K562 (cell line): ENCODE measurements around the gene PHACTR3. TPM values are rescaled to one million over a fixed set of nuclear protein-coding genes. Genes with fewer than 3 reads are reported as not detected.

Experiments used
- ATAC-seq: fragments of 200-7000 bp; cut with Tn5 transposase; 3 replicates; pipeline ENCODE4 v1.9.1; 2020; ENCODE audit warnings: moderate library complexity
- BruUV-seq: library from RNA; stranded (reverse); fragments of 400-500 nt; replicated peaks from 2 replicates; lab custom pipeline; 2021; lab: Mats Ljungman, UMichigan
- CTCF ChIA-PET: fragments of 300-600 bp; formaldehyde crosslinking; extraction: SDS; loops from one replicate; lab custom pipeline; 2021; ENCODE audit warnings: low intra/inter-chr PET ratio; lab: Yijun Ruan, JAX
- POLR2A ChIA-PET: fragments of 300-600, 350-650 bp; sonication (Branson Sonifier 250); formaldehyde crosslinking; extraction: SDS; loops from one replicate; lab custom pipeline; 2021; ENCODE audit warnings: antibody characterized with exemption, inconsistent platforms; lab: Yijun Ruan, JAX
- DNase-seq, 4 experiments: peaks; one replicate each; pipeline versions ENCODE4 v3.0.0 to v3.0.0-alpha.2; 2011 to 2018; ENCODE audit warnings: low spot score in 3 of 4, mixed read lengths in 3 of 4; ENCODE audit errors: extremely low read depth in 1 of 4
- FAIRE-seq: peaks from 2 replicates; lab custom pipeline; 2011; peaks lifted over from hg19 to GRCh38; lab: Jason Lieb, UNC
- H2AFZ ChIP-seq: 2 replicates; pipeline ENCODE4 v1.6.0; 2011; ENCODE audit warnings: low read depth, low read length, control low read depth, inconsistent platforms
- H3K27ac ChIP-seq: fragments of 200-600 bp; 3 replicates; pipeline ENCODE4 v1.8.0; 2011; ENCODE audit warnings: low read depth, mild to moderate bottlenecking, control low read depth, inconsistent platforms, low read length, moderate library complexity, mixed read lengths; ENCODE audit errors: extremely low read depth
- H3K27me3 ChIP-seq, 2 experiments: fragments of 300-600 bp in 1 of 2; 2 replicates in 1 of 2; 3 replicates in 1 of 2; pipeline versions ENCODE4 v1.6.0 to v1.8.0; 2011; ENCODE audit warnings: inconsistent platforms in 2 of 2, low read length in 2 of 2, mild to moderate bottlenecking in 1 of 2, mixed read lengths in 1 of 2, moderate library complexity in 1 of 2; ENCODE audit not compliant: control insufficient read depth in 2 of 2, insufficient read depth in 2 of 2
- H3K36me3 ChIP-seq: fragments of 300-600 bp; 3 replicates; pipeline ENCODE4 v1.8.0; 2011; ENCODE audit warnings: mild to moderate bottlenecking, low read length, inconsistent platforms; ENCODE audit not compliant: control insufficient read depth, insufficient read depth
- H3K4me1 ChIP-seq, 2 experiments: fragments of 200-600 bp in 1 of 2; replicated peaks in 1 of 2; 2 replicates in 1 of 2; 3 replicates in 1 of 2; pipeline versions ENCODE4 v1.5.1 to v1.8.0; 2011; ENCODE audit warnings: inconsistent platforms in 2 of 2, low read length in 2 of 2, mild to moderate bottlenecking in 1 of 2, mixed read lengths in 1 of 2, moderate library complexity in 1 of 2; ENCODE audit not compliant: control insufficient read depth in 2 of 2, insufficient read depth in 2 of 2
- H3K4me2 ChIP-seq: 2 replicates; pipeline ENCODE4 v1.6.1; 2011; ENCODE audit warnings: low read length, control low read depth, inconsistent platforms, mixed read lengths; ENCODE audit not compliant: insufficient read depth
- H3K4me3 ChIP-seq: fragments of 200-600 bp; sonication (generic), shearing (Covaris generic); 2 replicates; pipeline ENCODE4 v1.5.1; 2016; ENCODE audit warnings: control low read depth, inconsistent platforms
- H3K79me2 ChIP-seq: fragments of 200-600 bp; 3 replicates; pipeline ENCODE4 v1.8.0; 2011; ENCODE audit warnings: low read length, inconsistent platforms; ENCODE audit not compliant: control insufficient read depth, insufficient read depth
- H3K9ac ChIP-seq, 2 experiments: 2 replicates each; pipeline versions ENCODE4 v1.6.0 to v1.6.1; 2011; ENCODE audit warnings: low read depth in 2 of 2, low read length in 2 of 2, control low read depth in 1 of 2, inconsistent platforms in 1 of 2, mild to moderate bottlenecking in 1 of 2, mixed read lengths in 1 of 2; ENCODE audit not compliant: insufficient read depth in 1 of 2
- H3K9me1 ChIP-seq: one replicate; pipeline ENCODE4 v1.6.0; 2011; ENCODE audit warnings: inconsistent platforms, mild to moderate bottlenecking, low read length, moderate library complexity; ENCODE audit not compliant: control insufficient read depth, insufficient read depth
- H3K9me3 ChIP-seq: replicated peaks from 2 replicates; pipeline ENCODE4 v1.5.1; 2011; ENCODE audit warnings: low read depth, low read length, inconsistent platforms; ENCODE audit not compliant: control insufficient read depth, insufficient read depth
- H4K20me1 ChIP-seq: replicated peaks from 2 replicates; pipeline ENCODE4 v1.6.1; 2011; ENCODE audit warnings: low read length, inconsistent platforms, mixed read lengths; ENCODE audit not compliant: control insufficient read depth, insufficient read depth
- ADNP ChIP-seq: fragments of 200-800 bp; sonication (Bioruptor generic); IDR thresholded peaks from 2 replicates; pipeline ENCODE4 v1.6.1; 2016; ENCODE audit warnings: missing genetic modification characterization, missing compliant biosample characterization
- BDP1 ChIP-seq: IDR thresholded peaks from 3 replicates; pipeline ENCODE4 v1.6.1; 2011; ENCODE audit not compliant: insufficient read length, insufficient read depth
- CEBPB ChIP-seq: fragments of 450-650 bp; IDR thresholded peaks from 2 replicates; pipeline ENCODE4 v1.6.1; 2016; ENCODE audit warnings: missing genetic modification characterization, missing compliant biosample characterization
- POLR2H ChIP-seq: IDR thresholded peaks from 2 replicates; pipeline ENCODE4 v1.6.1; 2016; ENCODE audit warnings: missing genetic modification characterization, low read depth, mild to moderate bottlenecking, control low read depth, missing compliant biosample characterization, moderate library complexity
- RB1 ChIP-seq: fragments of 450-650 bp; IDR thresholded peaks from 2 replicates; pipeline ENCODE4 v1.6.1; 2017; ENCODE audit warnings: low read depth, mild to moderate bottlenecking
- SIN3B ChIP-seq: fragments of 450-650 bp; IDR thresholded peaks from 2 replicates; pipeline ENCODE4 v1.6.1; 2017; ENCODE audit warnings: low read depth, mild to moderate bottlenecking, moderate library complexity
- SMC3 ChIP-seq: conservative IDR thresholded peaks from 2 replicates; pipeline ENCODE4 v1.6.1; 2011; ENCODE audit warnings: low read depth, low read length, improper control_type of control experiment; ENCODE audit not compliant: insufficient read depth
- STAG1 ChIP-seq: sonication (generic); formaldehyde crosslinking; IDR thresholded peaks from 2 replicates; pipeline ENCODE4 v1.5.0; 2020; ENCODE audit warnings: missing genetic modification reagents, borderline replicate concordance
- ZNF695 ChIP-seq: fragments of 450-650 bp; formaldehyde crosslinking; IDR thresholded peaks from 2 replicates; pipeline ENCODE4 v1.4.0; 2020; ENCODE audit warnings: mild to moderate bottlenecking, moderate library complexity
- WGBS: fragments of 100-300 bp; shearing (Covaris generic); methylation state at CpG from one replicate; pipeline ENCODE4 v1.1.6; 2016; ENCODE audit warnings: low coverage, mixed read lengths; ENCODE audit not compliant: insufficient coverage; ENCODE audit errors: missing lambda C conversion rate; 5-methylcytosine and 5-hydroxymethylcytosine counted together
- in situ Hi-C: fragments of 300-500 bp; cut with MboI; formaldehyde crosslinking; loops from 4 replicates; pipeline ENCODE4 v1.15.0; 2018; ENCODE audit warnings: inconsistent platforms, mixed read lengths
- intact Hi-C: fragments of 100-400 bp; cut with micrococcal nuclease; formaldehyde crosslinking; loops from 2 replicates; pipeline ENCODE4 v1.14.2; 2022
- polyA plus RNA-seq, 8 experiments: library from polyadenylated mRNA; depleted of rRNA in 4 of 8; stranded (reverse) in 5 of 8; unstranded in 3 of 8; fragments of >200 nt; fragmentation: Nextera tagmentation in 2 of 8; fragmentation: Illumina TruSeq in 1 of 8; extraction: Ambion mirVana in 2 of 8; extraction: Trizol in 1 of 8; gene quantifications; 2 replicates each; pipeline versions ENCODE4 v1.2.1 to v1.2.3, GENCODE V29; 2011 to 2014; ENCODE audit warnings: inconsistent platforms in 1 of 8, missing spikeins in 1 of 8
- total RNA-seq, 7 experiments: library from RNA; depleted of rRNA in 6 of 7; stranded (reverse); fragments of >200 nt in 6 of 7; fragmentation: Illumina TruSeq in 2 of 7; extraction: Trizol in 2 of 7; gene quantifications; 2 replicates each; pipeline versions ENCODE4 v1.2.1 to v1.2.3, GENCODE V29; 2011 to 2021; ENCODE audit warnings: low replicate concordance in 1 of 7
- TF ChIP-seq, protein P1 (sequence below), 3 experiments: IDR thresholded peaks in 2 of 3; conservative IDR thresholded peaks in 1 of 3; 2 replicates each; pipeline ENCODE4 v1.5.1; 2011 to 2012; ENCODE audit warnings: low read length in 3 of 3, mild to moderate bottlenecking in 3 of 3, control low read depth in 2 of 3, improper control_type of control experiment in 1 of 3, inconsistent platforms in 1 of 3, low read depth in 1 of 3, mixed read lengths in 1 of 3, moderate library complexity in 1 of 3; ENCODE audit not compliant: insufficient read depth in 2 of 3
- TF ChIP-seq, protein P2 (sequence below): sonication (generic); formaldehyde crosslinking; IDR thresholded peaks from 2 replicates; pipeline ENCODE4 v1.8.0; 2022; ENCODE audit warnings: missing genetic modification reagents, mild to moderate bottlenecking, borderline replicate concordance
- TF ChIP-seq, protein P3 (sequence below): IDR thresholded peaks from 2 replicates; pipeline ENCODE4 v1.6.1; 2014; ENCODE audit warnings: antibody characterized with exemption
- TF ChIP-seq, protein P4 (sequence below): IDR thresholded peaks from 3 replicates; pipeline ENCODE4 v1.6.1; 2011; ENCODE audit warnings: borderline replicate concordance, mild to moderate bottlenecking, moderate library complexity; ENCODE audit not compliant: insufficient read length; ENCODE audit errors: extremely low read depth

PHACTR3 gene
- total and polyA plus RNA-seq, 9 of the 15 experiments (the other 6 are each of a cell fraction or from before 2014, with no cell fraction given), result not detected

DNA sequence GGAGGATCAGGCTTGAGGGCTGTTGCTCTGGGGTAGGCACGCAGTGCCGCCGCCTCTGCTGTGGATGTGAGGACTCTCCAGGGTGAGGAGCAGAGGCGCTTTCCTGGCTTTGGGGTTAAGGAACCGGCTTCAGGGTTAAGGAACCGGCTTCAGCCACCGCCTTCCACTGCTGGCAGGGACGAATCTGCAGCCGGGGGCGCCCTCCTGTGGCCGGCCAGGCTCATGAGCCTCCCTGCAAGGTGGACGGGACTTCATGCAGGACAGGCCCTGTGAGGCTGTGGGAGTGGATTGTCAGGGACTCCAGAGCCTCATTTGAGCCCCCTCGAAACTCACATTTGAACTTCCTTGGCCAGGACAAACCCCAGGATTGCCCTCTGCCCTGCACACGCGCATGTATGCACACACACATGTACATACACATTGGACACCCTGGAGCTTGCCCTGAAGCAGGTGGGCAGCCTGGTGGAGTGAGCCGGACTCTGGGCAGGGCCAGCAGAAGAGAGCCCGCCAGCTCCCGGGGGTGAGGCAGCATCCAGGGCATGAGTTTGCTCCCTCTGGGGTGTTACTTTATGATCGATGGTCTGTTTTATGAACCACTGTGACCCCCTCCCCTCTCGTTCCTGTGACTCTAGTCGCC, 146.9 kb downstream of the PHACTR3 start:
- H3K4me2 ChIP-seq, result no peak overlapping the region
- H3K9me3 ChIP-seq, result no peaks in the 10 kb centered on the region
- CTCF ChIA-PET, result interaction anchor here (0.5 to 2.7 kb wide), 4 partner anchors 148 to 1048 kb away, joined by 4 to 27 read pairs (median 8); no protein-coding TSS in a partner anchor
- H3K27ac ChIP-seq, result no peak overlapping the region
- intact Hi-C loops (loop anchor here (1.0 kb wide), 2 partner anchors 153 to 180 kb away; no protein-coding TSS in a partner anchor), in situ Hi-C loops (loop anchor here (5.0 kb wide), 1 partner anchor 169 kb away; no protein-coding TSS in a partner anchor)
- peaks cover 12 to 57% of the 10 kb centered on the region in 2 experiments for H3K27me3 ChIP-seq
- BruUV-seq, result no TSS peak
- H3K4me1 ChIP-seq, result peaks cover 0 to 4% of the 10 kb centered on the region in 2 experiments; a peak in 1 of 5 replicates
- 6% methylated on average over 15 of the region's 21 CpGs for WGBS
- H4K20me1 ChIP-seq, result peaks cover 3% of the 10 kb centered on the region
- no peak overlapping the region for H3K4me3 ChIP-seq
- DNase-seq, result peak; percentile 69 to 78 (median 74)
- H2AFZ ChIP-seq, result no peak overlapping the region
- ATAC-seq, result peak; percentile 98
- no peaks in the 10 kb centered on the region for H3K79me2 ChIP-seq
- H3K9ac ChIP-seq, result no peak overlapping the region; a peak in 1 of 4 replicates
- POLR2A ChIA-PET, result no interaction called here
- peak; percentile 19 for FAIRE-seq
- H3K36me3 ChIP-seq, result no peaks in the 10 kb centered on the region
- peaks cover 4% of the 10 kb centered on the region for H3K9me1 ChIP-seq
- TF ChIP-seq ADNP (tag) (no peak), CEBPB (tag) (no peak), BDP1 (no peak), SIN3B (no peak), RB1 (peak; percentile 35; the same call in 1 of the 2 replicates), POLR2H (tag) (no peak), STAG1 (CRISPR knock-in tag) (no peak), SMC3 (peak; percentile 69), ZNF695 (CRISPR knock-in tag) (no peak)
- TF ChIP-seq, protein P1, sequence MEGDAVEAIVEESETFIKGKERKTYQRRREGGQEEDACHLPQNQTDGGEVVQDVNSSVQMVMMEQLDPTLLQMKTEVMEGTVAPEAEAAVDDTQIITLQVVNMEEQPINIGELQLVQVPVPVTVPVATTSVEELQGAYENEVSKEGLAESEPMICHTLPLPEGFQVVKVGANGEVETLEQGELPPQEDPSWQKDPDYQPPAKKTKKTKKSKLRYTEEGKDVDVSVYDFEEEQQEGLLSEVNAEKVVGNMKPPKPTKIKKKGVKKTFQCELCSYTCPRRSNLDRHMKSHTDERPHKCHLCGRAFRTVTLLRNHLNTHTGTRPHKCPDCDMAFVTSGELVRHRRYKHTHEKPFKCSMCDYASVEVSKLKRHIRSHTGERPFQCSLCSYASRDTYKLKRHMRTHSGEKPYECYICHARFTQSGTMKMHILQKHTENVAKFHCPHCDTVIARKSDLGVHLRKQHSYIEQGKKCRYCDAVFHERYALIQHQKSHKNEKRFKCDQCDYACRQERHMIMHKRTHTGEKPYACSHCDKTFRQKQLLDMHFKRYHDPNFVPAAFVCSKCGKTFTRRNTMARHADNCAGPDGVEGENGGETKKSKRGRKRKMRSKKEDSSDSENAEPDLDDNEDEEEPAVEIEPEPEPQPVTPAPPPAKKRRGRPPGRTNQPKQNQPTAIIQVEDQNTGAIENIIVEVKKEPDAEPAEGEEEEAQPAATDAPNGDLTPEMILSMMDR (IDR thresholded peaks at IDR 0.05 in 2 of 3, conservative IDR thresholded peaks at IDR 0.05 in 1 of 3; ENCODE audit: insufficient read depth in 2 of 3, low read depth in 1 of 3, low read length in 3 of 3), result peak; percentile 79 to 84 (median 82)
- TF ChIP-seq, protein P2, sequence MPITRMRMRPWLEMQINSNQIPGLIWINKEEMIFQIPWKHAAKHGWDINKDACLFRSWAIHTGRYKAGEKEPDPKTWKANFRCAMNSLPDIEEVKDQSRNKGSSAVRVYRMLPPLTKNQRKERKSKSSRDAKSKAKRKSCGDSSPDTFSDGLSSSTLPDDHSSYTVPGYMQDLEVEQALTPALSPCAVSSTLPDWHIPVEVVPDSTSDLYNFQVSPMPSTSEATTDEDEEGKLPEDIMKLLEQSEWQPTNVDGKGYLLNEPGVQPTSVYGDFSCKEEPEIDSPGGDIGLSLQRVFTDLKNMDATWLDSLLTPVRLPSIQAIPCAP, result no peak
- TF ChIP-seq, protein P3, sequence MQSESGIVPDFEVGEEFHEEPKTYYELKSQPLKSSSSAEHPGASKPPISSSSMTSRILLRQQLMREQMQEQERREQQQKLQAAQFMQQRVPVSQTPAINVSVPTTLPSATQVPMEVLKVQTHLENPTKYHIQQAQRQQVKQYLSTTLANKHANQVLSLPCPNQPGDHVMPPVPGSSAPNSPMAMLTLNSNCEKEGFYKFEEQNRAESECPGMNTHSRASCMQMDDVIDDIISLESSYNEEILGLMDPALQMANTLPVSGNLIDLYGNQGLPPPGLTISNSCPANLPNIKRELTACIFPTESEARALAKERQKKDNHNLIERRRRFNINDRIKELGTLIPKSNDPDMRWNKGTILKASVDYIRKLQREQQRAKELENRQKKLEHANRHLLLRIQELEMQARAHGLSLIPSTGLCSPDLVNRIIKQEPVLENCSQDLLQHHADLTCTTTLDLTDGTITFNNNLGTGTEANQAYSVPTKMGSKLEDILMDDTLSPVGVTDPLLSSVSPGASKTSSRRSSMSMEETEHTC, result no peak
- TF ChIP-seq, protein P4, sequence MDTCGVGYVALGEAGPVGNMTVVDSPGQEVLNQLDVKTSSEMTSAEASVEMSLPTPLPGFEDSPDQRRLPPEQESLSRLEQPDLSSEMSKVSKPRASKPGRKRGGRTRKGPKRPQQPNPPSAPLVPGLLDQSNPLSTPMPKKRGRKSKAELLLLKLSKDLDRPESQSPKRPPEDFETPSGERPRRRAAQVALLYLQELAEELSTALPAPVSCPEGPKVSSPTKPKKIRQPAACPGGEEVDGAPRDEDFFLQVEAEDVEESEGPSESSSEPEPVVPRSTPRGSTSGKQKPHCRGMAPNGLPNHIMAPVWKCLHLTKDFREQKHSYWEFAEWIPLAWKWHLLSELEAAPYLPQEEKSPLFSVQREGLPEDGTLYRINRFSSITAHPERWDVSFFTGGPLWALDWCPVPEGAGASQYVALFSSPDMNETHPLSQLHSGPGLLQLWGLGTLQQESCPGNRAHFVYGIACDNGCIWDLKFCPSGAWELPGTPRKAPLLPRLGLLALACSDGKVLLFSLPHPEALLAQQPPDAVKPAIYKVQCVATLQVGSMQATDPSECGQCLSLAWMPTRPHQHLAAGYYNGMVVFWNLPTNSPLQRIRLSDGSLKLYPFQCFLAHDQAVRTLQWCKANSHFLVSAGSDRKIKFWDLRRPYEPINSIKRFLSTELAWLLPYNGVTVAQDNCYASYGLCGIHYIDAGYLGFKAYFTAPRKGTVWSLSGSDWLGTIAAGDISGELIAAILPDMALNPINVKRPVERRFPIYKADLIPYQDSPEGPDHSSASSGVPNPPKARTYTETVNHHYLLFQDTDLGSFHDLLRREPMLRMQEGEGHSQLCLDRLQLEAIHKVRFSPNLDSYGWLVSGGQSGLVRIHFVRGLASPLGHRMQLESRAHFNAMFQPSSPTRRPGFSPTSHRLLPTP, result no peak
